ENCODE data around the gene WIPF2.
A peak's percentile ranks its signal among the peaks of the same experiment; 100 is the strongest.

WIPF2 gene

DNA sequence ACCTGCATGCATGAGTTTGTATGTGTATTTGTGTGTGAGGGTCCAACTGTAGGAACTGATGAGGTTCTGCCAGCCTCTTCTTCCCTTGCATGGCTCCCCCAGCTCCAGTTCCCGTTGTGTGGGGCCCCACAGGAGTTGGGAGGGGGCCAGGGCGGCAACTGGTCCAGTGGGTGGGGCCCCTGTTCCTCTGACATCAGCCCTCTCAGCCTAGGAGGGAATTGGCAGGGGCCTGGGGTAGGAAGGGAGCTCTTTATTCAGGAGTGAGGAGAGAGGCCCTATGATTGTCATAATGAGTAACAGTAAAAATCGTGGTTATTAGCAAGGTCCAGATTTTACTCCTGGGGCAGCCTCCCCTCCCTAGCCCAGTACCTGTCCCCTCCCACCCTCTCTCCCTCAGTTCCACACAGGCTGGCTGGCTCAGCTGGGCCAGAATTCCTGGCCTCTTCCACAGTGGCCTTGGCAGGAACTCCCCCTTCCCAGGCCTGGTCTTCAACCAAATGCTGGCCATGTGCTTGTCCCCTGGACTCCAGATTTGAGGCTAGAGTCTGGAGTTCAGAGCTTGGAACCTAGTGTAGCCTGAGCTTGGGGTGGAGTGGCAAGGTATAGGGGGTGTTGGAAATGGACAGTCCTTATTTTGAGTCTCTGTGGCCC is 108.8 kb downstream of the WIPF2 start:
- DNase-seq (ENCODE audit: low read depth): no peak
- no peak overlapping the region for H3K4me3 ChIP-seq (ENCODE audit: control insufficient read depth, low read depth, low read length)
- no peak for TF ChIP-seq CTCF (conservative IDR thresholded peaks at IDR 0.05; ENCODE audit: control insufficient read depth, insufficient read depth, low read depth, low read length)

- TF ChIP-seq CTCF (conservative IDR thresholded peaks at IDR 0.05; ENCODE audit: control insufficient read depth, insufficient read depth, low read depth, low read length): no peak
- no peak overlapping the region for H3K4me3 ChIP-seq (ENCODE audit: control insufficient read depth, low read depth, low read length)
- DNase-seq (ENCODE audit: low read depth): no peak
These were observed 109.3 kb downstream of the WIPF2 start for GRCh38 chr17:40328386-40328766.

DNA sequence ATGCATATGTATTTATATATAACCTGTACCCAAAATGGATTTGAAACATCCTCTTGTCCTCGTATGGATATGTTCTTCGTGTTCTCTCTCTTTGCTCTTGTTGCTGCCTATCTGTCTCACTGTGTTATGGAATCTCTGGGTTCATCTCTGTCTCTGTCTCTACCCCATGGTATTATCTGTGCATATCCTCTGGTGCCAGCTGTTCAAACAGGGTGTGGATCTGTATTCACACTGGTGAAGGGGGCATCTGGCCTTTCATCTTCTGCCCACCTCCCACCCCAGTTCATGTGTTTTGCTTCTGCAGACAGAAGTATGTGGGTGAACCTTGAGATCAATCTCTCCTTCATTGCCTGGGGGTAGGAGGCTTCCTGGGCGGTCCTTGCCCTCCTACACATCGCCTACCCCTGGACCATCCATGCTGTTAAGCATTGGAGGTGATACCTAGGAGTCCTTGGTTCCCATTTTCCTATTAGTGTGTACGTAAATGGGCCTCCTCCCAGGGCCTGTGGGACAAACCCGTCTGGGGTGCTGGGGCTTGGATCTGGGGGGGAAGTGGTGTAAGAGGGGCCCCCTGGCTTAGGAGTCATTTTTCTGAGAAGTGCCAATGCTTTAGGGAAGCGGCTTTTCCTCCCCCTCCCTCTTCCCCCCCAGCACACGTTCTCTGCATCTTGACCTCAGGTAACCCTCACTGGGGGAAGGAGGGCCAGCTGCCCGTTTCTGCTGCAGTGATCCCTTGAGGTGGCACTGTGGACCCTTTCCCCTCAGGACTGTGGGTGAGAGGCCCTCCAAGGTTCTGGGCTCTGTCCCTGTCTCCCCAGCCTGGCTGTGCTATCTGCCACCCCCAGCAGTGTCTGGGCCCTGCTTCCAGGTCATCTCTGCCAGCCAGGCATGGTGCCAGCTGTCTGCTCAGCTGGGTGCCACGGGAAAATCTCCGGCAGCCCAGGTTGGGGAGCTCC is 111.0 kb downstream of the WIPF2 start:
- H3K4me3 ChIP-seq (ENCODE audit: control insufficient read depth, low read depth, low read length): no peak overlapping the region
- DNase-seq (ENCODE audit: low read depth): no peak
- TF ChIP-seq CTCF (conservative IDR thresholded peaks at IDR 0.05; ENCODE audit: control insufficient read depth, insufficient read depth, low read depth, low read length): no peak

DNA sequence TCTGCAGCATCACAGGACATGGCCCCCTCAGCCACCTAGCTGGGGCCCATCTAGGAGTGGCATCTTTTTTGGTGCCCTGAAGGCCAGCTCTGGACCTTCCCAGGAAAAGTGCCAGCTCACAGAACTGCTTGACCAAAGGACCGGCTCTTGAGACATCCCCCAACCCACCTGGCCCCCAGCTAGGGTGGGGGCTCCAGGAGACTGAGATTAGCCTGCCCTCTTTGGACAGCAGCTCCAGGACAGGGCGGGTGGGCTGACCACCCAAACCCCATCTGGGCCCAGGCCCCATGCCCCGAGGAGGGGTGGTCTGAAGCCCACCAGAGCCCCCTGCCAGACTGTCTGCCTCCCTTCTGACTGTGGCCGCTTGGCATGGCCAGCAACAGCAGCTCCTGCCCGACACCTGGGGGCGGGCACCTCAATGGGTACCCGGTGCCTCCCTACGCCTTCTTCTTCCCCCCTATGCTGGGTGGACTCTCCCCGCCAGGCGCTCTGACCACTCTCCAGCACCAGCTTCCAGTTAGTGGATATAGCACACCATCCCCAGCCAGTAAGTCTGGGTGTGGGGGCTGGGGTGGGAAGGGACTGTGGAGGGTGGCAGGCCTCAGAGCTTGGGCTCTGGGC is 111.9 kb downstream of the WIPF2 start:
- no peak for TF ChIP-seq CTCF (conservative IDR thresholded peaks at IDR 0.05; ENCODE audit: control insufficient read depth, insufficient read depth, low read depth, low read length)
- DNase-seq (ENCODE audit: low read depth): no peak
- no peak overlapping the region for H3K4me3 ChIP-seq (ENCODE audit: control insufficient read depth, low read depth, low read length)

DNA sequence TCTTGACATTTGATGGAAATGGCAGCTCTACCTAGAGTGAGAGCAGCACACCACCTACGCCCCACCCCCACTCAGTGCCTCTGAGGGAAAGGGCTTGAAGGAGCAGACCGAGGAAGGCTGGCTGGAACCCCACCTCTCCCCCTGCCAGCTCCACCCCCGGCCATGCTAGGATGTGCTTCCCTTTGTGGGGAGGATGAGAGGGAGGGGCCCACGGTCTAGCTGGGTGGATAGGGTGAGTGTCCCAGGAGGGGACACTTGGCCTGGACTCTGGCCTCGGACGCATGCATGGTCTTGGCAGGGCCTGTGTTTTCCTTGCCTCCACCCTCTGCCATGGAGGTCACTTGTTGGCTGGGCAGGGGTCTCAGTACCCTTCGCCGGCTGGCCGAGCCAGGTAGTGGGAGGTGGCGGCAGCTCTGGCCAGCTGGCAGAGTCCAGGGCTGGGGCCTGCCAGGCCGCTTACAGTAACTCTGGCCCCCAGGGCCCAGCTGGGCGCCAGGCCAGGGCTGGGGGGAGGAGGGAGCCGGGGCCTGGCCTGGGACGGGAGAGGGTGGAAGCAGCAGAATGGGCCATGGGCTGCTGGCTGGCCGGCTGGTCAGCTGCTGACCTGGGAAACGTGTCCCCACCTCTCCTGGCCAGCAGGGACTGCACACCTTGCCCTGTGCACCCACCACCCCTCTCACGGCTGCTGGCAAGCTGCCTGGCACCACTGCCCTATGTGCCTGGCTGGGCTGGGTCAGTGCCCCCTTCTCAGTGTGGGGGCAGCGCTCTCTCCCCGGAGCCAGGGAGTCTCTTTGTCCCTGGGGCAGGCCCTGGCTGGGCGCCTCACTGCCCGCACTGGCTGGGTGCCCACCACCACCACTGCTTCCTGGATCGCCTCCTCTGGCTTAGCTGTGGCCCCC is 112.9 kb downstream of the WIPF2 start:
- peak; percentile 75 for DNase-seq (ENCODE audit: low read depth)

More for the DNA sequence above, 112.9 kb downstream of the WIPF2 start:
- no peak overlapping the region for H3K4me3 ChIP-seq (ENCODE audit: control insufficient read depth, low read depth, low read length)
- TF ChIP-seq CTCF (conservative IDR thresholded peaks at IDR 0.05; ENCODE audit: control insufficient read depth, insufficient read depth, low read depth, low read length): no peak

Data from fibroblast of mammary gland (primary cell).